OCI-LY1 (cell line): ENCODE data around the gene PPIL6.

Experiments
- H2AFZ ChIP-seq: fragments of 200-600 bp; sonication (generic), shearing (Covaris generic); 2 replicates; pipeline ENCODE4 v1.6.0; 2014; ENCODE audit warnings: antibody characterized with exemption, mild to moderate bottlenecking, low read length
- H3F3A ChIP-seq: fragments of 200-600 bp; sonication (generic), shearing (Covaris generic); 2 replicates; pipeline ENCODE4 v1.6.0; 2014; ENCODE audit warnings: mild to moderate bottlenecking, antibody characterized with exemption, low read length, moderate library complexity; ENCODE audit not compliant: insufficient read depth
- H3K27ac ChIP-seq: fragments of 200-600 bp; sonication (generic); 2 replicates; pipeline ENCODE4 v1.5.1; 2014; ENCODE audit warnings: low read length, mixed run types, mild to moderate bottlenecking, low read depth; ENCODE audit not compliant: poor library complexity, severe bottlenecking
- H3K27me3 ChIP-seq: fragments of 200-600 bp; sonication (generic); 2 replicates; pipeline ENCODE4 v1.6.0; 2014; ENCODE audit warnings: antibody characterized with exemption, mild to moderate bottlenecking, low read length, moderate library complexity; ENCODE audit not compliant: insufficient read depth
- H3K36me3 ChIP-seq: fragments of 200-600 bp; sonication (generic); 2 replicates; pipeline ENCODE4 v1.6.1; 2014; ENCODE audit warnings: mild to moderate bottlenecking, antibody characterized with exemption, low read length, moderate library complexity, mixed read lengths; ENCODE audit not compliant: insufficient read depth
- H3K4me1 ChIP-seq: fragments of 200-600 bp; sonication (generic); 2 replicates; pipeline ENCODE4 v1.5.1; 2014; ENCODE audit warnings: mild to moderate bottlenecking, low read length, moderate library complexity; ENCODE audit not compliant: insufficient read depth, severe bottlenecking
- H3K4me2 ChIP-seq: fragments of 200-600 bp; sonication (generic), shearing (Covaris generic); 2 replicates; pipeline ENCODE4 v1.6.1; 2014; ENCODE audit warnings: low read length
- H3K4me3 ChIP-seq: fragments of 200-600 bp; sonication (generic); 2 replicates; pipeline ENCODE4 v1.5.1; 2014; ENCODE audit warnings: low read length, low read depth, mild to moderate bottlenecking, mixed read lengths; ENCODE audit not compliant: poor library complexity, severe bottlenecking
- H3K79me2 ChIP-seq: fragments of 200-600 bp; shearing (Covaris generic); 2 replicates; pipeline ENCODE4 v1.6.1; 2016; ENCODE audit warnings: mixed run types, low read length, mixed read lengths; ENCODE audit not compliant: insufficient read depth
- H3K9ac ChIP-seq: fragments of 200-600 bp; sonication (generic), shearing (Covaris generic); 2 replicates; pipeline ENCODE4 v1.6.1; 2014; ENCODE audit warnings: mild to moderate bottlenecking, low read length, mixed read lengths
- H3K9me2 ChIP-seq: fragments of 200-600 bp; sonication (generic), shearing (Covaris generic); 2 replicates; pipeline ENCODE4 v1.6.1; 2014; ENCODE audit warnings: low read depth, mild to moderate bottlenecking, low read length, mixed read lengths
- H3K9me3 ChIP-seq: fragments of 200-600 bp; shearing (Covaris generic); 2 replicates; pipeline ENCODE4 v1.6.1; 2014; ENCODE audit warnings: low read length, mixed read lengths
- H4K20me1 ChIP-seq: fragments of 200-600 bp; sonication (generic), shearing (Covaris generic); 2 replicates; pipeline ENCODE4 v1.6.0; 2016; ENCODE audit warnings: mild to moderate bottlenecking, low read length; ENCODE audit not compliant: insufficient read depth
- EZH2 ChIP-seq: fragments of 200-600 bp; sonication (generic), shearing (Covaris generic); IDR thresholded peaks from 2 replicates; pipeline ENCODE4 v1.8.0; 2017; ENCODE audit warnings: borderline replicate concordance, mixed run types, mild to moderate bottlenecking, antibody characterized with exemption, low read length, moderate library complexity, mixed read lengths
- TF ChIP-seq, protein P1 (sequence below): fragments of 200-600 bp; sonication (generic), shearing (Covaris generic); IDR thresholded peaks from 2 replicates; pipeline ENCODE4 v1.5.1; 2017; ENCODE audit warnings: mild to moderate bottlenecking, antibody characterized with exemption, low read length, moderate library complexity, mixed read lengths

The PPIL6 gene

DNA sequence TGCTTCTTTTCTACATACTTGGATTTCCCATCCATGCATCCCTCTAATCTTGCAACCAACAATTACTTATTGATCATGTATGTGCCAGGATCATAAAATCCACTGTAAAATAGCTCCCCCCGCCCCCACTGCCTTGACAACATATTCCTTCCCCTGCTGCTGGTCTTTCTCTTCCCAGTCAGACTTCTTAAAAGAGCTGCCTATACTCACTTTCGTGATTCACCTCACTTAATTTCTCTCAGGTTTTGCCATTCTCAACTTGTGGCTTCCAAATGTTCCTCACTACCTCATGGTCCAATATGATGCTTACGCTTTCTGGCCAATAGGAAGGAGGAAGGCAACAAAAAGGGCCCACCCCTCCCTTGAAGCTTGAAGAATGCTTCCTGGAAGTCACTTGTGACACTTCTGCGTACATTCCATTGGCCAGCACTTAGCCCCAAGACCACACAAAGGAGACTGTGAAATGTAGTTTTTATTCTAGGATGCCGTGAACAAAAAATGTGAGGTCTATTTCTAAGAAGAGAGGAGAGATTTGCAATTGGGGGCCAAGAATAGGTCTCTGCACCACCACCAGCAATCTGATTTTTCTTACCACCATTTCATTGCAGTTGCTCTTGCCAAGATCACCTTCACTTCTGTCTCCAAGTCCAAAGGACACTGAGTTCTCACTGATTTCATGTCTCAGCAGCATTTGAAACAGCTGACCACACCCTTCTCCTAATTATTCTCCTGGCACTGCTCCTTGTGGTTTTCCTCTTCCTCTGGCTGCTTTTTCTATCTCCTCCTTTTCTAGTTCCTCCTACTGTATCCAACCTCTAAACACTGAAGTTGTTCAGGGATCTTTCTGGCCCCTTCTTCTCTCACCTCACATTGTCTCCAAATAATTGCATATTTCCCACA lies 88.9 kb downstream of the PPIL6 start:
- no peaks in the 10 kb centered on the region for H3K9me2 ChIP-seq
- H3K4me3 ChIP-seq = no peak overlapping the region
- no peaks in the 10 kb centered on the region for H3K79me2 ChIP-seq
- no peaks in the 10 kb centered on the region for H3F3A ChIP-seq
- no peaks in the 10 kb centered on the region for H3K4me1 ChIP-seq
- H3K36me3 ChIP-seq = peaks cover 12% of the 10 kb centered on the region
- no peaks in the 10 kb centered on the region for H3K27me3 ChIP-seq
- H2AFZ ChIP-seq = no peak overlapping the region
- H3K9me3 ChIP-seq = no peaks in the 10 kb centered on the region
- TF ChIP-seq, protein P1, sequence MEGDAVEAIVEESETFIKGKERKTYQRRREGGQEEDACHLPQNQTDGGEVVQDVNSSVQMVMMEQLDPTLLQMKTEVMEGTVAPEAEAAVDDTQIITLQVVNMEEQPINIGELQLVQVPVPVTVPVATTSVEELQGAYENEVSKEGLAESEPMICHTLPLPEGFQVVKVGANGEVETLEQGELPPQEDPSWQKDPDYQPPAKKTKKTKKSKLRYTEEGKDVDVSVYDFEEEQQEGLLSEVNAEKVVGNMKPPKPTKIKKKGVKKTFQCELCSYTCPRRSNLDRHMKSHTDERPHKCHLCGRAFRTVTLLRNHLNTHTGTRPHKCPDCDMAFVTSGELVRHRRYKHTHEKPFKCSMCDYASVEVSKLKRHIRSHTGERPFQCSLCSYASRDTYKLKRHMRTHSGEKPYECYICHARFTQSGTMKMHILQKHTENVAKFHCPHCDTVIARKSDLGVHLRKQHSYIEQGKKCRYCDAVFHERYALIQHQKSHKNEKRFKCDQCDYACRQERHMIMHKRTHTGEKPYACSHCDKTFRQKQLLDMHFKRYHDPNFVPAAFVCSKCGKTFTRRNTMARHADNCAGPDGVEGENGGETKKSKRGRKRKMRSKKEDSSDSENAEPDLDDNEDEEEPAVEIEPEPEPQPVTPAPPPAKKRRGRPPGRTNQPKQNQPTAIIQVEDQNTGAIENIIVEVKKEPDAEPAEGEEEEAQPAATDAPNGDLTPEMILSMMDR = no peak
- no peak for TF ChIP-seq EZH2
- no peak overlapping the region for H3K9ac ChIP-seq
- no peaks in the 10 kb centered on the region for H4K20me1 ChIP-seq
- H3K4me2 ChIP-seq = no peak overlapping the region
- H3K27ac ChIP-seq = no peak overlapping the region

DNA sequence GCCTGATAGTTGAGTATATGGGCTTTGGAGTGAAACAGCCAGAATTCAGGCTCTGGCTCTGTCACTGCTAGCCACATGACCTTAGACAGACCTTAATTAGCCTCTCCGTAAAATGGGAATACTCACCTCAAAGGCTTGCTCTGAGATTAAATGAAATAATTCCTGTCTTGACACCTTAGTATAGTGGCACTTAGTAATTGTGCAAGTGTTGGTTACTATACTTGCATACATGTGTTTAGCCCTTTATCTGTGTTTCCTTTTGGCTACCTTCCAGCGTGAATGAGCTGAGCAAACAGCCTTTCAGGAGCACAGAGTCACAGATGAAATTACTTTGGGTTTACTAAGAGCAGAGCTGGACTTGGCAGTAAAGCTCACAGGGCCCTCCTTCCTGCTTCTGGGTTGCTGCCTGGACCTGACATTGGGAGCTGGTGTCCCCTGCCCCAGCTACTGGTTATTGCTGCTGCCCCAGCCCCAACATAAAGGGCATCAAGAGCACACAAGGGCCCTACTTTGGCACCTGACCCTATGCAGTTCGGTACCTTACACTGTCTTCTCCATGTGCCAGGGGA lies 90.9 kb downstream of the PPIL6 start:
- no peaks in the 10 kb centered on the region for H3K27me3 ChIP-seq
- no peak overlapping the region for H3K4me3 ChIP-seq
- no peaks in the 10 kb centered on the region for H3K9me3 ChIP-seq
- H3K4me1 ChIP-seq = no peaks in the 10 kb centered on the region
- no peak overlapping the region for H2AFZ ChIP-seq
- H3K36me3 ChIP-seq = no peaks in the 10 kb centered on the region; the same call in 1 of the 2 replicates
- no peaks in the 10 kb centered on the region for H4K20me1 ChIP-seq
- H3F3A ChIP-seq = no peaks in the 10 kb centered on the region
- H3K79me2 ChIP-seq = no peaks in the 10 kb centered on the region
- H3K9me2 ChIP-seq = no peaks in the 10 kb centered on the region
- H3K27ac ChIP-seq = no peak overlapping the region
- no peak overlapping the region for H3K9ac ChIP-seq
- H3K4me2 ChIP-seq = no peak overlapping the region
- TF ChIP-seq, protein P1 = no peak
- TF ChIP-seq EZH2 = no peak

DNA sequence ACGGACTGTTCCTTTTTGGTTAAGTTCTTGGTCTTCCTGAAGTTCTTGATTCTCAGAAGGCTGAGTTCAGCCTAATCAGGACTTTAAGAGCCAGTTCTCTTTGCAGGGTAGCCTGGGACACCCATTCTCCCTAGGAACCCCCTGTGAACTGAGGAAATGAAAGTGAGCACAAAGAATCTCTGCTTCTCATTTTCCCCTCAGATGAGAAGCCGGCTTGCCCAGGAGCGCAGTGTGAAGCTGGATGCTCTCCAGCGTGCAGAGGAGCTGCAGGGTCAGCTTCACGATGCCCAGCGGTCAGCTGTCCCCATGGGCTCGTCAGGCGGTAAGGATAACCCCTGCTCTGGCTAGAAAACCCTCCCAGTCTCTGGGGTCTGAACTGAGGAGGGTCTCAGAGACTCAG lies 92.2 kb downstream of the PPIL6 start:
- H3K9me3 ChIP-seq = no peaks in the 10 kb centered on the region

More for the DNA sequence above, 92.2 kb downstream of the PPIL6 start:
- H3K9me2 ChIP-seq = no peaks in the 10 kb centered on the region
- H3K79me2 ChIP-seq = no peaks in the 10 kb centered on the region
- H3K4me2 ChIP-seq = no peak overlapping the region
- H3K36me3 ChIP-seq = no peaks in the 10 kb centered on the region
- no peaks in the 10 kb centered on the region for H3K27me3 ChIP-seq
- no peaks in the 10 kb centered on the region for H4K20me1 ChIP-seq
- H3K27ac ChIP-seq = no peak overlapping the region
- no peak for TF ChIP-seq EZH2
- TF ChIP-seq, protein P1 = no peak
- no peak overlapping the region for H2AFZ ChIP-seq
- no peaks in the 10 kb centered on the region for H3K4me1 ChIP-seq
- no peak overlapping the region for H3K9ac ChIP-seq
- no peak overlapping the region for H3K4me3 ChIP-seq
- no peaks in the 10 kb centered on the region for H3F3A ChIP-seq
